Adrenal gland (tissue), 12 donors: Measurements from ENCODE around the gene DDX27. TPM values are rescaled to one million over a fixed set of nuclear protein-coding genes. Genes with fewer than 3 reads are reported as not detected.

Experiments used
- DNase-seq, 7 donors: peaks; one replicate each; pipeline ENCODE4 v3.0.0-alpha.2; 2019 to 2020
- H3K27ac ChIP-seq, 5 donors: fragments of 200-600 bp; sonication (generic) in 4 of 5; 1 replicate in 3 of 5; 2 replicates in 2 of 5; pipeline versions ENCODE4 v1.5.1 to v1.8.0; 2016 to 2020; ENCODE audit warnings: mild to moderate bottlenecking in 1 of 5
- H3K27me3 ChIP-seq: fragments of 200-600 bp; 2 replicates; pipeline ENCODE4 v1.8.0; 2021
- H3K36me3 ChIP-seq, 2 donors: fragments of 200-600 bp; replicated peaks in 1 of 2; 1 replicate in 1 of 2; 2 replicates in 1 of 2; pipeline versions ENCODE4 v1.5.1 to v1.8.0; 2018 to 2022
- H3K4me1 ChIP-seq, 2 donors: fragments of 200-600 bp; replicated peaks in 1 of 2; 1 replicate in 1 of 2; 2 replicates in 1 of 2; pipeline versions ENCODE4 v1.5.1 to v1.8.0; 2018 to 2021
- H3K4me3 ChIP-seq, 4 donors: fragments of 200-600 bp; sonication (generic) in 3 of 4; one replicate each; pipeline ENCODE4 v1.5.1; 2016 to 2018
- H3K9me3 ChIP-seq, 3 donors: fragments of 200-600 bp; sonication (generic) in 1 of 3; replicated peaks in 1 of 3; 1 replicate in 2 of 3; 2 replicates in 1 of 3; pipeline versions ENCODE4 v1.5.1 to v1.8.0; 2016 to 2021
- CTCF ChIP-seq, 6 experiments: fragments of 450-650 bp in 4 of 6; fragments of 200-600 bp in 2 of 6; sonication (generic) in 1 of 6; IDR thresholded peaks; 1 replicate in 5 of 6; 2 replicates in 1 of 6; pipeline versions ENCODE4 v1.5.1 to v1.8.0; 2016 to 2021; ENCODE audit warnings: antibody characterized with exemption in 6 of 6, mild to moderate bottlenecking in 2 of 6, moderate library complexity in 1 of 6
- POLR2A ChIP-seq, 2 donors: fragments of 450-650 bp; IDR thresholded peaks; one replicate each; pipeline ENCODE4 v1.6.1; 2017; ENCODE audit warnings: antibody characterized with exemption in 2 of 2, mild to moderate bottlenecking in 2 of 2, moderate library complexity in 1 of 2
- WGBS, 4 donors: extraction: QIAGEN DNeasy Blood & Tissue Kit in 2 of 4; methylation state at CpG; one replicate each; pipeline versions ENCODE4 v1.1.5 to v1.1.7; 2013 to 2017; 5-methylcytosine and 5-hydroxymethylcytosine counted together
- intact Hi-C, 2 donors: fragments of 100-400 bp; cut with DNase I; formaldehyde crosslinking; loops; one replicate each; pipeline versions ENCODE4 v1.14.1 to v1.15.0; 2022 to 2023
- polyA plus RNA-seq, 3 donors: library from polyadenylated mRNA; stranded (reverse); fragments of 200-250 nt in 2 of 3; fragments of 350-450 nt in 1 of 3; fragmentation: Illumina TruSeq in 1 of 3; extraction: RNeasy Lipid Tissue Mini Kit (QIAGEN cat#74804) in 1 of 3; gene quantifications; one replicate each; pipeline ENCODE4 v1.2.3, GENCODE V29; 2013 to 2014
- small RNA-seq, 2 donors: library from RNA; depleted of rRNA; stranded (forward); fragments of <200 nt; gene quantifications; one replicate each; pipeline ENCODE3, GENCODE V24; 2016
- total RNA-seq, 9 donors: library from RNA; depleted of rRNA in 4 of 9; stranded (reverse); fragments of >200 nt in 4 of 9; fragments of 120-200 nt in 1 of 9; fragmentation: NEBNext Ultra II Directional in 1 of 9; extraction: Animal tissue kit (Norgen Biotek cat#: 25700) in 1 of 9; gene quantifications; one replicate each; pipeline versions ENCODE4 v1.1.0 to v1.2.4, GENCODE V29; 2013 to 2023
- donor health status: healthy with polysubstance abuse.
- donor health status: Bipolar disorder and iron deficiency.
- donor health status: DM: yes; HTN: yes; CAD: no.
- donor health status: DM: no; HTN: no; CAD: no.
- donor health status: DM: no; HTN: no; CAD: no.
- donor health status: DM: yes; HTN: yes; CAD: no.

The DDX27 gene
- total and polyA plus RNA-seq, 12 donors, result 18.7 to 42.3 (median 23.2) TPM

GRCh38 chr20:49292010-49292409, 72.8 kb downstream of the DDX27 start:
- H3K4me1 ChIP-seq, result peaks cover 5 to 7% of the 10 kb centered on the region in 2 donors
- intact Hi-C loops, result no loop called here
- H3K36me3 ChIP-seq, result peaks cover 0 to 43% of the 10 kb centered on the region in 2 donors
- H3K9me3 ChIP-seq, result peaks cover 0 to 4% (median 0%) of the 10 kb centered on the region in 3 donors
- no peaks in the 10 kb centered on the region for H3K27me3 ChIP-seq
- DNase-seq, result no peak
- 59 to 76% (median 68%) methylated on average over 3 of the region's 3 CpGs for WGBS, 4 donors
- no peak for TF ChIP-seq CTCF (IDR thresholded peaks at IDR 0.05)
- TF ChIP-seq POLR2A (IDR thresholded peaks at IDR 0.05), result no peak
- no peak overlapping the region for H3K4me3 ChIP-seq
- H3K27ac ChIP-seq, result no peak overlapping the region

DNA sequence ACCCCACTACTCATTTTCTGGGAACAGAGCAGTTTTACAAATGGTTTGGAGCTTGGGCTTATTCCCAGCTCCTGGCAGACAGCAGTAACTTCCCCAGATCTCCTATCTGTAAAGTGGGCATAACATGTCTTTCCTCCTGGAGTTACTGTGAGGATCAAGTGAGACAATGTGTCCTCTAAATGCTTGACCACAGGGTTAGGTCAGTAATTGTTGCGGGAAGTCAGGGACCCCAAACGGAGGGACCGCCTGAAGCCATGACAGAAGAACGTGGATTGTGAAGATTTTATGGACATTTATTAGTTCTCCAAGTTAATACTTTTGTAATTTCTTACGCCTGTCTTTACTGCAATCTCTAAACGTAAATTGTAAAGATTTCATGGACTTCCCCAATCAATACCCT, 73.9 kb downstream of the DDX27 start:
- no peaks in the 10 kb centered on the region for H3K27me3 ChIP-seq
- H3K4me3 ChIP-seq, result no peak overlapping the region
- 93 to 98% (median 97%) methylated on average over 6 of the region's 6 CpGs for WGBS, 4 donors
- no peaks in the 10 kb centered on the region for H3K4me1 ChIP-seq
- TF ChIP-seq CTCF (IDR thresholded peaks at IDR 0.05) (no peak), POLR2A (IDR thresholded peaks at IDR 0.05) (no peak)
- H3K9me3 ChIP-seq, result no peaks in the 10 kb centered on the region
- intact Hi-C loops, result no loop called here
- peaks cover 0 to 34% of the 10 kb centered on the region in 2 donors for H3K36me3 ChIP-seq
- no peak overlapping the region for H3K27ac ChIP-seq
- DNase-seq, result no peak

Small RNAs within 50 kb of the gene (small RNA-seq; reads per million reads assigned to genes)
- gene SNORD12B (5,647 to 5,953 reads per million in 2 donors), gene SNORD12C (1,319 to 1,399 reads per million in 2 donors)

Other genes with a start within 250 kb of the DDX27 start
- 10 to 100 TPM; 27.8 to 91.6 (median 44.8) TPM for gene CSE1L, start 173.1 kb upstream of the DDX27 start, total RNA-seq
- gene CSE1L, start 173.1 kb upstream of the DDX27 start, polyA plus RNA-seq, result 10 to 100 TPM; 19.1 to 81.0 (median 19.7) TPM
- 100 to 1,000 TPM in 2 of 9 donors, 10 to 100 TPM in 7; 52.2 to 122 (median 80.6) TPM for gene STAU1, start 31.1 kb upstream of the DDX27 start, total RNA-seq
- gene STAU1, start 31.1 kb upstream of the DDX27 start, polyA plus RNA-seq, result 100 to 1,000 TPM in 1 of 3 donors, 10 to 100 TPM in 2; 23.2 to 123 (median 28.6) TPM
- gene ZNFX1, start 58.6 kb downstream of the DDX27 start, total RNA-seq, result 10 to 100 TPM; 14.5 to 39.6 (median 31.1) TPM
- gene ZNFX1, start 58.6 kb downstream of the DDX27 start, polyA plus RNA-seq, result 10 to 100 TPM; 10.7 to 21.9 (median 10.7) TPM